Measurements from ENCODE around the gene CDKN1B. TPM values are rescaled to one million over a fixed set of nuclear protein-coding genes. Genes with fewer than 3 reads are reported as not detected.
A peak's percentile ranks its signal among the peaks of the same experiment; 100 is the strongest.

The CDKN1B gene
- total RNA-seq: 57.7 TPM
- long read RNA-seq, partial matches to known transcripts: 0 of 12 reads
- long read RNA-seq, other reads (novel, unspliced or antisense): 8 of 12 reads

GRCh38 chr12:12716793-12717585 is at the start of gene CDKN1B:
TSS of gene CDKN1B (plus strand) at chr12:12717368. CDS start at chr12:12717840, 472 bp downstream.
- intact Hi-C loops (cut with DNase I): no loop called here
- Histone ChIP-seq H3K27me3 (ENCODE audit: low read depth) (no peaks in the 10 kb centered on the region), H3K4me3 (peak within 1 kb of the TSS; percentile 91), H3K4me1 (peaks cover 56% of the 10 kb centered on the region), H3K36me3 (peaks cover 26% of the 10 kb centered on the region), H3K27ac (peak within 1 kb of the TSS; percentile 99), H3K9me3 (no peaks in the 10 kb centered on the region)
- DNase-seq (peak; percentile 96), ATAC-seq (peak; percentile 95 to 96)
- no peak for TF ChIP-seq CTCF (IDR thresholded peaks at IDR 0.05)

GRCh38 chr12:12668005-12668404 is 49.2 kb upstream of the CDKN1B start:
- Histone ChIP-seq H3K27me3 (ENCODE audit: low read depth) (no peaks in the 10 kb centered on the region), H3K4me1 (no peaks in the 10 kb centered on the region), H3K4me3 (no peak overlapping the region), H3K36me3 (no peaks in the 10 kb centered on the region), H3K9me3 (no peaks in the 10 kb centered on the region), H3K27ac (no peak overlapping the region)
- TF ChIP-seq CTCF (IDR thresholded peaks at IDR 0.05): no peak
- DNase-seq: no peak
- intact Hi-C loops (cut with DNase I): no loop called here
- no peak for ATAC-seq

- no peak for ATAC-seq
- DNase-seq: no peak
- TF ChIP-seq CTCF (IDR thresholded peaks at IDR 0.05): no peak
- Histone ChIP-seq H3K36me3 (no peaks in the 10 kb centered on the region), H3K27me3 (ENCODE audit: low read depth) (no peaks in the 10 kb centered on the region), H3K4me3 (no peak overlapping the region), H3K9me3 (no peaks in the 10 kb centered on the region), H3K27ac (no peak overlapping the region), H3K4me1 (no peaks in the 10 kb centered on the region)
- intact Hi-C loops (cut with DNase I): no loop called here
Observed at GRCh38 chr12:12669020-12669419, 48.1 kb upstream of the CDKN1B start.

GRCh38 chr12:12671850-12672660 is 45.1 kb upstream of the CDKN1B start:
- no peak overlapping the region for H3K4me3 ChIP-seq
- H3K4me1 ChIP-seq: no peaks in the 10 kb centered on the region
- ATAC-seq (no peak), DNase-seq (no peak)
- no peaks in the 10 kb centered on the region for H3K36me3 ChIP-seq
- no peaks in the 10 kb centered on the region for H3K27me3 ChIP-seq (ENCODE audit: low read depth)
- TF ChIP-seq CTCF (IDR thresholded peaks at IDR 0.05): no peak
- no peak overlapping the region for H3K27ac ChIP-seq
- H3K9me3 ChIP-seq: no peaks in the 10 kb centered on the region
- intact Hi-C loops (cut with DNase I): no loop called here

GRCh38 chr12:12673296-12673695 is 43.9 kb upstream of the CDKN1B start:
- H3K4me3 ChIP-seq: no peak overlapping the region
- H3K36me3 ChIP-seq: no peaks in the 10 kb centered on the region
- DNase-seq: no peak
- no peaks in the 10 kb centered on the region for H3K9me3 ChIP-seq
- H3K4me1 ChIP-seq: no peaks in the 10 kb centered on the region
- H3K27ac ChIP-seq: no peak overlapping the region
- H3K27me3 ChIP-seq (ENCODE audit: low read depth): no peaks in the 10 kb centered on the region
- intact Hi-C loops (cut with DNase I): no loop called here
- no peak for TF ChIP-seq CTCF (IDR thresholded peaks at IDR 0.05)
- no peak for ATAC-seq

Data from lower lobe of right lung (tissue), 2 donors.